Loucy (cell line): ENCODE results near the gene TTC23.

Source experiments
- CTCF ChIP-seq: fragments of 200-600 bp; sonication (generic); conservative IDR thresholded peaks from 2 replicates; pipeline ENCODE4 v1.5.1; 2014; ENCODE audit warnings: mild to moderate bottlenecking, antibody characterized with exemption, low read length
- EZH2phosphoT487 ChIP-seq: fragments of 200-600 bp; IDR thresholded peaks from 2 replicates; pipeline ENCODE4 v1.6.1; 2018; ENCODE audit warnings: antibody characterized with exemption, mild to moderate bottlenecking, moderate library complexity, borderline replicate concordance

- no peak for TF ChIP-seq EZH2phosphoT487
- no peak for TF ChIP-seq CTCF
Measured at GRCh38 chr15:99102332-99103235, 146.8 kb downstream of the TTC23 start.
